Progenitor cell of endocrine pancreas (in vitro differentiated cells): Measurements from ENCODE around the gene ACTL6B. TPM values are rescaled to one million over a fixed set of nuclear protein-coding genes. Genes with fewer than 3 reads are reported as not detected.

ENCODE experiments used
- DNase-seq: peaks from one replicate; pipeline ENCODE4 v3.0.0; 2021; ENCODE audit warnings: low spot score; ENCODE audit not compliant: unreplicated experiment
- H3K27ac Mint-ChIP-seq: 2 replicates; pipeline ENCODE4 v1.8.0; 2021; ENCODE audit warnings: mild to moderate bottlenecking, moderate library complexity, mixed read lengths
- H3K27me3 Mint-ChIP-seq: 2 replicates; pipeline ENCODE4 v1.8.0; 2021; ENCODE audit warnings: mixed read lengths
- H3K36me3 Mint-ChIP-seq: 2 replicates; pipeline ENCODE4 v1.8.0; 2022; ENCODE audit warnings: mixed read lengths; ENCODE audit not compliant: insufficient read depth
- H3K4me1 Mint-ChIP-seq: 2 replicates; pipeline ENCODE4 v1.8.0; 2021; ENCODE audit warnings: low read depth, mixed read lengths
- H3K4me3 Mint-ChIP-seq: 2 replicates; pipeline ENCODE4 v1.8.0; 2021; ENCODE audit warnings: low read depth, mild to moderate bottlenecking, moderate library complexity, mixed read lengths
- H3K9me3 Mint-ChIP-seq: 2 replicates; pipeline ENCODE4 v1.8.0; 2021; ENCODE audit warnings: low read depth, mixed read lengths
- CTCF ChIP-seq: fragments of 200-600 bp; sonication (generic); IDR thresholded peaks from one replicate; pipeline ENCODE4 v1.5.0; 2021; ENCODE audit warnings: antibody characterized with exemption, mild to moderate bottlenecking; ENCODE audit not compliant: unreplicated experiment
- total RNA-seq: library from RNA; stranded (reverse); gene quantifications from 2 replicates; pipeline ENCODE4 v1.2.1, GENCODE V29; 2021

ACTL6B gene
- total RNA-seq, 1 donor from 2014 or later = 4.2 TPM

GRCh38 chr7:100607111-100607510, 49.1 kb downstream of the ACTL6B start:
- TF ChIP-seq CTCF = no peak
- peaks cover 25% of the 10 kb centered on the region for H3K27me3 Mint-ChIP-seq

GRCh38 chr7:100606313-100606712, 49.9 kb downstream of the ACTL6B start:
- no peak overlapping the region for H3K27ac Mint-ChIP-seq
- H3K4me3 Mint-ChIP-seq = peak overlapping the region; percentile 67
- H3K4me1 Mint-ChIP-seq = peaks cover 16% of the 10 kb centered on the region
- H3K36me3 Mint-ChIP-seq = no peaks in the 10 kb centered on the region
- H3K9me3 Mint-ChIP-seq = no peaks in the 10 kb centered on the region
- TF ChIP-seq CTCF = no peak
- H3K27me3 Mint-ChIP-seq = peaks cover 25% of the 10 kb centered on the region
- no peak for DNase-seq

More at GRCh38 chr7:100607111-100607510, 49.1 kb downstream of the ACTL6B start:
- H3K36me3 Mint-ChIP-seq = no peaks in the 10 kb centered on the region
- no peaks in the 10 kb centered on the region for H3K9me3 Mint-ChIP-seq
- H3K4me1 Mint-ChIP-seq = peaks cover 15% of the 10 kb centered on the region
- no peak overlapping the region for H3K4me3 Mint-ChIP-seq
- H3K27ac Mint-ChIP-seq = no peak overlapping the region
- DNase-seq = no peak

- TF ChIP-seq CTCF = no peak
- DNase-seq = no peak
- Mint-ChIP-seq H3K36me3 (no peaks in the 10 kb centered on the region), H3K4me3 (peak overlapping the region; percentile 67), H3K27me3 (peaks cover 25% of the 10 kb centered on the region), H3K9me3 (no peaks in the 10 kb centered on the region), H3K27ac (peak overlapping the region; percentile 7), H3K4me1 (peaks cover 16% of the 10 kb centered on the region)
These were observed 51.0 kb downstream of the ACTL6B start for GRCh38 chr7:100604976-100605911.

- peak; percentile 56 for TF ChIP-seq CTCF
- H3K36me3 Mint-ChIP-seq = no peaks in the 10 kb centered on the region
- peaks cover 25% of the 10 kb centered on the region for H3K27me3 Mint-ChIP-seq
- H3K4me1 Mint-ChIP-seq = peaks cover 16% of the 10 kb centered on the region
- no peaks in the 10 kb centered on the region for H3K9me3 Mint-ChIP-seq
- DNase-seq = peak; percentile 49
- H3K27ac Mint-ChIP-seq = peak overlapping the region; percentile 90
- H3K4me3 Mint-ChIP-seq = peak overlapping the region; percentile 69
These were observed 51.9 kb downstream of the ACTL6B start for GRCh38 chr7:100604028-100604975.

- Mint-ChIP-seq H3K27ac (peak overlapping the region; percentile 90), H3K4me3 (peak overlapping the region; percentile 69), H3K36me3 (no peaks in the 10 kb centered on the region), H3K9me3 (no peaks in the 10 kb centered on the region), H3K27me3 (peaks cover 25% of the 10 kb centered on the region), H3K4me1 (peaks cover 16% of the 10 kb centered on the region)
- TF ChIP-seq CTCF = no peak
- DNase-seq = no peak
These were observed 52.6 kb downstream of the ACTL6B start for GRCh38 chr7:100603726-100604027.
